ENCODE results near the gene GREB1L.

- TF ChIP-seq CTCF (IDR thresholded peaks at IDR 0.05) (no peak), POLR2A (IDR thresholded peaks at IDR 0.05) (no peak)
Measured at GRCh38 chr18:21289827-21290226, 47.8 kb downstream of the GREB1L start.

Measured in adrenal gland (tissue), 5 donors.